Panc1 (cell line): ENCODE results near the gene EDEM1. TPM values are rescaled to one million over a fixed set of nuclear protein-coding genes. Genes with fewer than 3 reads are reported as not detected.

ENCODE experiments used
- ATAC-seq: fragments of 200-7000 bp; cut with Tn5 transposase; 2 replicates; pipeline ENCODE4 v1.9.1; 2020; ENCODE audit warnings: mild to moderate bottlenecking, moderate library complexity
- BruUV-seq: library from RNA; stranded (reverse); fragments of 400-500 nt; replicated peaks from 2 replicates; lab custom pipeline; 2021; lab: Mats Ljungman, UMichigan
- CTCF ChIA-PET: fragments of 300-600 bp; sonication (Branson Sonifier 250); formaldehyde crosslinking; loops from one replicate; lab custom pipeline; 2022; ENCODE audit warnings: antibody characterized with exemption; lab: Charles Lee
- POLR2A ChIA-PET: fragments of 300-600 bp; sonication (Branson Sonifier 250); formaldehyde crosslinking; loops from one replicate; lab custom pipeline; 2022; ENCODE audit warnings: antibody characterized with exemption; lab: Charles Lee
- DNase-seq: peaks from one replicate; pipeline ENCODE4 v3.0.0-alpha.2; 2010; ENCODE audit warnings: low read depth, low spot score
- H3K27ac ChIP-seq: 2 replicates; pipeline ENCODE4 v1.5.1; 2011; ENCODE audit warnings: mild to moderate bottlenecking, low read length, inconsistent platforms
- H3K27me3 ChIP-seq: fragments of 200-500 bp; sonication (Bioruptor generic); 2 replicates; pipeline ENCODE4 v1.6.0; 2014; ENCODE audit warnings: low read length, inconsistent platforms; ENCODE audit not compliant: control insufficient read depth, insufficient read depth
- H3K36me3 ChIP-seq: fragments of 200-500 bp; sonication (Bioruptor generic); 2 replicates; pipeline ENCODE4 v1.5.1; 2014; ENCODE audit warnings: inconsistent platforms, mild to moderate bottlenecking, low read length, moderate library complexity; ENCODE audit not compliant: control insufficient read depth, insufficient read depth
- H3K4me1 ChIP-seq: 2 replicates; pipeline ENCODE4 v1.5.1; 2011; ENCODE audit warnings: inconsistent platforms, mild to moderate bottlenecking, low read length, moderate library complexity; ENCODE audit not compliant: control insufficient read depth, insufficient read depth
- H3K4me3 ChIP-seq, 2 experiments: 2 replicates each; pipeline ENCODE4 v1.5.1; 2011 to 2012; ENCODE audit warnings: low read depth in 2 of 2, low read length in 2 of 2, mild to moderate bottlenecking in 2 of 2, inconsistent platforms in 1 of 2, moderate library complexity in 1 of 2
- H3K9me3 ChIP-seq: fragments of 200-500 bp; sonication (Bioruptor generic); 2 replicates; pipeline ENCODE4 v1.5.1; 2014; ENCODE audit warnings: low read depth, mild to moderate bottlenecking, inconsistent platforms, low read length, moderate library complexity; ENCODE audit not compliant: control insufficient read depth, insufficient read depth
- CTCF ChIP-seq: fragments of 450-650 bp; IDR thresholded peaks from 2 replicates; pipeline ENCODE4 v1.5.1; 2017; ENCODE audit warnings: mild to moderate bottlenecking
- POLR2AphosphoS5 ChIP-seq: IDR thresholded peaks from 2 replicates; pipeline ENCODE4 v1.6.1; 2012; ENCODE audit warnings: mild to moderate bottlenecking, low read depth, low read length, moderate library complexity
- REST ChIP-seq, 2 experiments: IDR thresholded peaks; 2 replicates each; pipeline ENCODE4 v1.6.1; 2011 to 2012; ENCODE audit warnings: low read depth in 2 of 2, control low read depth in 1 of 2, low read length in 1 of 2, mild to moderate bottlenecking in 1 of 2, moderate library complexity in 1 of 2; ENCODE audit not compliant: insufficient read depth in 1 of 2
- SIN3A ChIP-seq: IDR thresholded peaks from 2 replicates; pipeline ENCODE4 v1.6.1; 2012; ENCODE audit warnings: low read depth, mild to moderate bottlenecking, low read length, moderate library complexity, borderline replicate concordance; ENCODE audit not compliant: insufficient read depth
- TCF7L2 ChIP-seq: IDR thresholded peaks from 2 replicates; pipeline ENCODE4 v1.6.1; 2011; ENCODE audit warnings: mild to moderate bottlenecking, low read depth, low read length, inconsistent platforms
- in situ Hi-C: cut with HindIII; loops from 2 replicates; pipeline ENCODE4 v1.10.0; 2016; ENCODE audit warnings: low sequenced_read_pairs, low pct_unique_long_range_greater_than_20kb
- intact Hi-C: fragments of 100-400 bp; cut with micrococcal nuclease; formaldehyde crosslinking; loops from one replicate; pipeline ENCODE4 v1.10.0; 2022; ENCODE audit not compliant: unreplicated experiment
- total RNA-seq: library from RNA; stranded (reverse); gene quantifications from one replicate; pipeline ENCODE4 v1.2.1, GENCODE V29; 2021; ENCODE audit not compliant: unreplicated experiment

EDEM1 gene
- total RNA-seq, 1 experiment from 2014 or later, result 44.6 TPM

GRCh38 chr3:5260992-5261501 is 73.5 kb downstream of the EDEM1 start:
- POLR2A ChIA-PET, result no interaction called here
- Histone ChIP-seq H3K4me3 (no peak overlapping the region), H3K27ac (no peak overlapping the region), H3K27me3 (no peaks in the 10 kb centered on the region), H3K36me3 (no peaks in the 10 kb centered on the region), H3K9me3 (no peaks in the 10 kb centered on the region), H3K4me1 (no peaks in the 10 kb centered on the region)
- intact Hi-C loops (no loop called here), in situ Hi-C loops (no loop called here)
- no peak for ATAC-seq
- CTCF ChIA-PET, result no interaction called here
- DNase-seq, result no peak
- TF ChIP-seq TCF7L2 (no peak), SIN3A (no peak), REST (IDR thresholded peaks at IDR 0.05; ENCODE audit: insufficient read depth in 1 of 2, low read depth in 2 of 2, low read length in 1 of 2) (no peak), POLR2AphosphoS5 (no peak)
- no TSS peak for BruUV-seq

GRCh38 chr3:5262507-5262906 is 75.0 kb downstream of the EDEM1 start:
- Histone ChIP-seq H3K36me3 (no peaks in the 10 kb centered on the region), H3K4me1 (no peaks in the 10 kb centered on the region), H3K9me3 (no peaks in the 10 kb centered on the region), H3K4me3 (no peak overlapping the region), H3K27ac (no peak overlapping the region), H3K27me3 (no peaks in the 10 kb centered on the region)
- BruUV-seq, result no TSS peak
- no peak for ATAC-seq
- CTCF ChIA-PET, result interaction anchor here (0.7 kb wide), 1 partner anchor 10 kb away, joined by 5 read pairs; no protein-coding TSS in a partner anchor
- DNase-seq, result no peak
- in situ Hi-C loops (no loop called here), intact Hi-C loops (no loop called here)
- POLR2A ChIA-PET, result no interaction called here
- TF ChIP-seq POLR2AphosphoS5, result no peak
- TF ChIP-seq CTCF, result no peak
- no peak for TF ChIP-seq SIN3A
- no peak for TF ChIP-seq TCF7L2

GRCh38 chr3:5264093-5264600 is 76.6 kb downstream of the EDEM1 start:
- BruUV-seq, result no TSS peak
- TF ChIP-seq SIN3A (no peak), POLR2AphosphoS5 (no peak), CTCF (no peak), REST (IDR thresholded peaks at IDR 0.05; ENCODE audit: insufficient read depth in 1 of 2, low read depth in 2 of 2, low read length in 1 of 2) (no peak), TCF7L2 (no peak)
- H3K36me3 ChIP-seq, result no peaks in the 10 kb centered on the region
- ChIA-PET POLR2A (no interaction called here), CTCF (no interaction called here)
- DNase-seq, result no peak
- no peaks in the 10 kb centered on the region for H3K9me3 ChIP-seq
- no peaks in the 10 kb centered on the region for H3K27me3 ChIP-seq
- intact Hi-C loops, result no loop called here
- no peak for ATAC-seq
- no peaks in the 10 kb centered on the region for H3K4me1 ChIP-seq
- in situ Hi-C loops, result no loop called here
- no peak overlapping the region for H3K4me3 ChIP-seq
- no peak overlapping the region for H3K27ac ChIP-seq
